Measurements from ENCODE around the gene COL9A1.
A peak's percentile ranks its signal among the peaks of the same experiment; 100 is the strongest.

The COL9A1 gene

GRCh38 chr6:70222439-70222749, 80.5 kb downstream of the COL9A1 start:
- DNase-seq, result no peak

- DNase-seq, result no peak
Measured at GRCh38 chr6:70221715-70222438, 81.0 kb downstream of the COL9A1 start.

GRCh38 chr6:70221025-70221714, 81.7 kb downstream of the COL9A1 start:
- peak; percentile 25 for DNase-seq

- DNase-seq, result no peak
Measured at GRCh38 chr6:70219943-70220613, 82.8 kb downstream of the COL9A1 start.

- no peak for DNase-seq
Measured at GRCh38 chr6:70216767-70217166, 86.1 kb downstream of the COL9A1 start.

GRCh38 chr6:70215460-70216108, 87.3 kb downstream of the COL9A1 start:
- DNase-seq, result no peak

GRCh38 chr6:70210462-70210861, 92.4 kb downstream of the COL9A1 start:
- DNase-seq, result peak; percentile 9

GRCh38 chr6:70208235-70208790, 94.6 kb downstream of the COL9A1 start:
- no peak for DNase-seq

GRCh38 chr6:70198785-70199184, 104.1 kb downstream of the COL9A1 start:
- no peak for DNase-seq

GRCh38 chr6:70196531-70196930, 106.4 kb downstream of the COL9A1 start:
- no peak for DNase-seq

GRCh38 chr6:70194421-70194820, 108.5 kb downstream of the COL9A1 start:
- DNase-seq, result no peak

- no peak for DNase-seq
Measured at GRCh38 chr6:70188202-70188601, 114.7 kb downstream of the COL9A1 start.

- DNase-seq, result peak; percentile 34
Measured at GRCh38 chr6:70186461-70186860, 116.4 kb downstream of the COL9A1 start.

GRCh38 chr6:70184723-70185122, 118.2 kb downstream of the COL9A1 start:
- DNase-seq, result no peak

GRCh38 chr6:70183538-70183937, 119.3 kb downstream of the COL9A1 start:
- no peak for DNase-seq

- DNase-seq, result peak; percentile 61
Measured at GRCh38 chr6:70180901-70181599, 121.8 kb downstream of the COL9A1 start.

GRCh38 chr6:70180183-70180900, 122.5 kb downstream of the COL9A1 start:
- peak; percentile 44 for DNase-seq

- DNase-seq, result no peak
Measured at GRCh38 chr6:70176842-70177550, 125.9 kb downstream of the COL9A1 start.

- no peak for DNase-seq
Measured at GRCh38 chr6:70175770-70176169, 127.1 kb downstream of the COL9A1 start.

GRCh38 chr6:70172252-70172651, 130.6 kb downstream of the COL9A1 start:
- no peak for DNase-seq

- peak; percentile 14 for DNase-seq
Measured at GRCh38 chr6:70171236-70171635, 131.6 kb downstream of the COL9A1 start.
